Karpas-422 (cell line): ENCODE measurements around the gene KIF6. TPM values are rescaled to one million over a fixed set of nuclear protein-coding genes. Genes with fewer than 3 reads are reported as not detected.
A peak's percentile ranks its signal among the peaks of the same experiment; 100 is the strongest.

Source experiments
- DNase-seq: peaks from one replicate; pipeline ENCODE4 v3.0.0-alpha.2; 2015
- H2AFZ ChIP-seq: fragments of 200-600 bp; sonication (generic); 2 replicates; pipeline ENCODE4 v1.6.1; 2014; ENCODE audit warnings: antibody characterized with exemption, low read length, mixed read lengths
- H3K27ac ChIP-seq: fragments of 200-600 bp; sonication (generic); 2 replicates; pipeline ENCODE4 v1.5.1; 2014; ENCODE audit warnings: mild to moderate bottlenecking, low read length, moderate library complexity
- H3K27me3 ChIP-seq: fragments of 200-600 bp; sonication (generic); 2 replicates; pipeline ENCODE4 v1.6.1; 2014; ENCODE audit warnings: low read length, mixed read lengths
- H3K36me3 ChIP-seq: fragments of 200-600 bp; sonication (generic); 2 replicates; pipeline ENCODE4 v1.6.1; 2014; ENCODE audit warnings: low read length, mixed read lengths; ENCODE audit not compliant: insufficient read depth
- H3K4me1 ChIP-seq: fragments of 200-600 bp; sonication (generic); 2 replicates; pipeline ENCODE4 v1.6.1; 2014; ENCODE audit warnings: mild to moderate bottlenecking, low read length, mixed read lengths
- H3K4me2 ChIP-seq: fragments of 200-600 bp; sonication (generic); 2 replicates; pipeline ENCODE4 v1.6.1; 2014; ENCODE audit warnings: low read length, low read depth, mild to moderate bottlenecking; ENCODE audit not compliant: poor library complexity, severe bottlenecking
- H3K4me3 ChIP-seq: fragments of 200-600 bp; sonication (generic); 2 replicates; pipeline ENCODE4 v1.5.1; 2014; ENCODE audit warnings: mild to moderate bottlenecking, antibody characterized with exemption, low read length, mixed read lengths
- H3K79me2 ChIP-seq: fragments of 200-600 bp; sonication (generic); 2 replicates; pipeline ENCODE4 v1.6.1; 2014; ENCODE audit warnings: mild to moderate bottlenecking, low read length, mixed read lengths
- H3K9ac ChIP-seq: fragments of 200-600 bp; sonication (generic); 2 replicates; pipeline ENCODE4 v1.6.0; 2014; ENCODE audit warnings: low read length
- H3K9me2 ChIP-seq: fragments of 200-600 bp; sonication (generic), shearing (Covaris generic); replicated peaks from 2 replicates; pipeline ENCODE4 v1.6.0; 2014; ENCODE audit warnings: mild to moderate bottlenecking, low read length, moderate library complexity; ENCODE audit not compliant: insufficient read depth
- H3K9me3 ChIP-seq: fragments of 300-700, 200-600 bp; sonication (generic); 2 replicates; pipeline ENCODE4 v1.6.1; 2014; ENCODE audit warnings: low read length, mixed read lengths
- H4K20me1 ChIP-seq: fragments of 200-600 bp; sonication (generic); 2 replicates; pipeline ENCODE4 v1.6.1; 2014; ENCODE audit warnings: mild to moderate bottlenecking, antibody characterized with exemption, low read length, low read depth; ENCODE audit not compliant: insufficient read depth
- total RNA-seq: library from RNA; depleted of rRNA; stranded (reverse); fragments of >200 nt; shearing (Covaris generic); gene quantifications from 2 replicates; pipeline ENCODE4 v1.2.3, GENCODE V29; 2014; ENCODE audit warnings: low replicate concordance

Gene KIF6
- total RNA-seq, 1 experiment from 2014 or later, result not detected

- Histone ChIP-seq H3K27ac (no peak overlapping the region), H3K36me3 (no peaks in the 10 kb centered on the region), H3K4me1 (no peaks in the 10 kb centered on the region), H3K9me3 (no peaks in the 10 kb centered on the region), H3K9ac (no peak overlapping the region), H3K4me3 (no peak overlapping the region), H3K4me2 (no peak overlapping the region), H4K20me1 (no peaks in the 10 kb centered on the region), H3K27me3 (no peaks in the 10 kb centered on the region), H2AFZ (no peak overlapping the region), H3K9me2 (no peaks in the 10 kb centered on the region), H3K79me2 (no peaks in the 10 kb centered on the region)
- DNase-seq, result no peak
Measured at GRCh38 chr6:39666706-39667489, 58.3 kb downstream of the KIF6 start.

- Histone ChIP-seq H3K27ac (no peak overlapping the region), H3K9me3 (no peaks in the 10 kb centered on the region), H2AFZ (no peak overlapping the region), H3K4me3 (no peak overlapping the region), H4K20me1 (no peaks in the 10 kb centered on the region), H3K4me1 (no peaks in the 10 kb centered on the region), H3K9me2 (no peaks in the 10 kb centered on the region), H3K4me2 (no peak overlapping the region), H3K79me2 (no peaks in the 10 kb centered on the region), H3K9ac (no peak overlapping the region), H3K36me3 (no peaks in the 10 kb centered on the region), H3K27me3 (no peaks in the 10 kb centered on the region)
- no peak for DNase-seq
Measured at GRCh38 chr6:39665861-39666260, 59.3 kb downstream of the KIF6 start.

- no peak for DNase-seq
- H4K20me1 ChIP-seq, result no peaks in the 10 kb centered on the region
- H3K9me3 ChIP-seq, result no peaks in the 10 kb centered on the region
- no peaks in the 10 kb centered on the region for H3K4me1 ChIP-seq
- H3K4me2 ChIP-seq, result no peak overlapping the region
- H3K79me2 ChIP-seq, result no peaks in the 10 kb centered on the region
- no peak overlapping the region for H3K9ac ChIP-seq
- no peak overlapping the region for H3K27ac ChIP-seq
- H3K36me3 ChIP-seq, result no peaks in the 10 kb centered on the region
- 0 out of 2 replicates have a peak, but pooled peaks cover 3% of the 10 kb centered on the region for H3K27me3 ChIP-seq
- H3K4me3 ChIP-seq, result no peak overlapping the region
- H3K9me2 ChIP-seq, result no peaks in the 10 kb centered on the region
- no peak overlapping the region for H2AFZ ChIP-seq
Measured at GRCh38 chr6:39664173-39664572, 61.0 kb downstream of the KIF6 start.

GRCh38 chr6:39657355-39658135 lies 67.7 kb downstream of the KIF6 start:
- Histone ChIP-seq H3K27me3 (0 out of 2 replicates have a peak, but pooled peaks cover 6% of the 10 kb centered on the region), H2AFZ (no peak overlapping the region), H3K4me3 (no peak overlapping the region), H3K9me2 (no peaks in the 10 kb centered on the region), H3K9me3 (no peaks in the 10 kb centered on the region), H3K79me2 (no peaks in the 10 kb centered on the region), H3K4me2 (no peak overlapping the region), H3K9ac (no peak overlapping the region), H3K4me1 (no peaks in the 10 kb centered on the region), H3K36me3 (no peaks in the 10 kb centered on the region), H3K27ac (no peak overlapping the region), H4K20me1 (no peaks in the 10 kb centered on the region)
- no peak for DNase-seq

GRCh38 chr6:39654121-39654520 lies 71.1 kb downstream of the KIF6 start:
- H3K79me2 ChIP-seq, result no peaks in the 10 kb centered on the region
- H3K9ac ChIP-seq, result no peak overlapping the region
- no peaks in the 10 kb centered on the region for H4K20me1 ChIP-seq
- H3K36me3 ChIP-seq, result no peaks in the 10 kb centered on the region
- H2AFZ ChIP-seq, result no peak overlapping the region
- DNase-seq, result no peak
- H3K4me3 ChIP-seq, result no peak overlapping the region
- no peaks in the 10 kb centered on the region for H3K9me2 ChIP-seq
- H3K27me3 ChIP-seq, result 0 out of 2 replicates have a peak, but pooled peaks cover 3% of the 10 kb centered on the region
- no peaks in the 10 kb centered on the region for H3K4me1 ChIP-seq
- no peak overlapping the region for H3K27ac ChIP-seq
- no peaks in the 10 kb centered on the region for H3K9me3 ChIP-seq
- no peak overlapping the region for H3K4me2 ChIP-seq

GRCh38 chr6:39653612-39654011 lies 71.6 kb downstream of the KIF6 start:
- Histone ChIP-seq H2AFZ (no peak overlapping the region), H4K20me1 (no peaks in the 10 kb centered on the region), H3K27ac (no peak overlapping the region), H3K4me3 (no peak overlapping the region), H3K4me2 (no peak overlapping the region), H3K4me1 (no peaks in the 10 kb centered on the region), H3K79me2 (no peaks in the 10 kb centered on the region), H3K9ac (no peak overlapping the region), H3K9me2 (no peaks in the 10 kb centered on the region), H3K36me3 (no peaks in the 10 kb centered on the region), H3K27me3 (0 out of 2 replicates have a peak, but pooled peaks cover 3% of the 10 kb centered on the region), H3K9me3 (no peaks in the 10 kb centered on the region)
- no peak for DNase-seq

- Histone ChIP-seq H4K20me1 (no peaks in the 10 kb centered on the region), H3K4me2 (no peak overlapping the region), H3K9me2 (no peaks in the 10 kb centered on the region), H3K27ac (no peak overlapping the region), H3K4me1 (no peaks in the 10 kb centered on the region), H3K79me2 (no peaks in the 10 kb centered on the region), H3K36me3 (no peaks in the 10 kb centered on the region), H3K9ac (no peak overlapping the region), H3K27me3 (no peaks in the 10 kb centered on the region), H3K9me3 (no peaks in the 10 kb centered on the region), H2AFZ (no peak overlapping the region), H3K4me3 (no peak overlapping the region)
- no peak for DNase-seq
Measured at GRCh38 chr6:39649996-39650395, 75.2 kb downstream of the KIF6 start.

GRCh38 chr6:39646751-39647420 lies 78.3 kb downstream of the KIF6 start:
- no peak overlapping the region for H3K4me2 ChIP-seq
- no peak overlapping the region for H3K9ac ChIP-seq
- H3K9me2 ChIP-seq, result no peaks in the 10 kb centered on the region
- H4K20me1 ChIP-seq, result no peaks in the 10 kb centered on the region
- H3K27me3 ChIP-seq, result no peaks in the 10 kb centered on the region
- H3K9me3 ChIP-seq, result no peaks in the 10 kb centered on the region
- H3K36me3 ChIP-seq, result no peaks in the 10 kb centered on the region
- no peak overlapping the region for H3K4me3 ChIP-seq
- no peak overlapping the region for H2AFZ ChIP-seq
- H3K4me1 ChIP-seq, result no peaks in the 10 kb centered on the region
- H3K27ac ChIP-seq, result no peak overlapping the region
- DNase-seq, result peak; percentile 35
- H3K79me2 ChIP-seq, result no peaks in the 10 kb centered on the region
